ENCODE measurements around the gene AFTPH. TPM values are rescaled to one million over a fixed set of nuclear protein-coding genes. Genes with fewer than 3 reads are reported as not detected.

Gene AFTPH
- total RNA-seq, 1 donor from 2014 or later, result 13.0 TPM

- no peak for ATAC-seq
- no peak for DNase-seq
- intact Hi-C loops (cut with micrococcal nuclease), result no loop called here
Observed at GRCh38 chr2:64532030-64532429, 7.9 kb downstream of the AFTPH start.

DNA sequence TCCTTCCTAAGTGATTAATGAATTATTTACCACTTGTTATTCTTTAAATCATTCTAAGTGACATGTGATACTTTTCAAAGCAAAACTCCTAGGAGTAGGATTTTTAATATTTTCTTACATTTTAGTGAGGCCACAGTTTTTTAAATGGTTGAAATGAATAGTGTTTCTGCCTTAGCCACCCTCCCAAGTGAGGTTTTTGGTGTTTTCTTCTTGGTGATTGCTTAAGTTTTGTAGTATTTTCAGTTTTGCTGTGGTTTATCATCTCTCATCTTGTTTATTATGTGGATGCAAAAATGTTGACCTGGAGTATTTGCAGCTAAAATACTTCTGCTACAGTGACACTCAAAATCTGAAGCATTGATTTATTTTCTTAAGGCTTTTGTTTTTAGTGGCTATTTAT, 9.8 kb downstream of the AFTPH start:
- DNase-seq (no peak), ATAC-seq (no peak)
- intact Hi-C loops (cut with micrococcal nuclease), result no loop called here

- ATAC-seq, result no peak
- intact Hi-C loops (cut with micrococcal nuclease), result no loop called here
Observed at GRCh38 chr2:64534363-64534762, 10.2 kb downstream of the AFTPH start.

DNA sequence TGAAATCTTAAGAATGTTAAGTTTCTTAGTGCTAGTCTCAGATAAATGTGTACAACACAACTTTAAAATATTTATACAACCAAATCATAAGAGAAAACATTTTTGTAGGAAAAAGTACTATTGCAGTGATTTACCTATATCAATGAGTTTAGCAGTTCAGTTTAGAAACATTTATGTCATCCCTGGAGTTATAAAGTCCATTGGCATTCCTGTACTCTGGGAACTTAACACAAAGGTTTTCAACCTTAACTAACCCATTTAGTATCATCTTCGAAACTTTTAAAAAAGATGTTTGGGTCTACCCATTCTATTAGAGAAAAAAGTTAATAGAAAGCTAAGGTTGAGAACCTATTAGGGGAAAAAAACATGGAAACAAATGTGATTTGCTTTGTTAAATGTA, 10.9 kb downstream of the AFTPH start:
- ATAC-seq, result no peak

More at GRCh38 chr2:64534363-64534762, 10.2 kb downstream of the AFTPH start:
- DNase-seq, result no peak

GRCh38 chr2:64537991-64538390, 13.9 kb downstream of the AFTPH start:
- intact Hi-C loops (cut with micrococcal nuclease), result no loop called here
- ATAC-seq (no peak), DNase-seq (no peak)

More for the DNA sequence above, 10.9 kb downstream of the AFTPH start:
- intact Hi-C loops (cut with micrococcal nuclease), result no loop called here
- no peak for DNase-seq

- no peak for ATAC-seq
- intact Hi-C loops (cut with micrococcal nuclease), result no loop called here
- no peak for DNase-seq
Observed at GRCh38 chr2:64538764-64539433, 14.8 kb downstream of the AFTPH start.

GRCh38 chr2:64540615-64541014, 16.5 kb downstream of the AFTPH start:
- intact Hi-C loops (cut with micrococcal nuclease), result no loop called here
- ATAC-seq, result no peak
- no peak for DNase-seq

GRCh38 chr2:64541547-64541946, 17.4 kb downstream of the AFTPH start:
- ATAC-seq (no peak), DNase-seq (no peak)
- intact Hi-C loops (cut with micrococcal nuclease), result no loop called here

- intact Hi-C loops (cut with micrococcal nuclease), result no loop called here
- DNase-seq (no peak), ATAC-seq (no peak)
Observed at GRCh38 chr2:64542071-64543007, 18.2 kb downstream of the AFTPH start.

- ATAC-seq, result no peak
- DNase-seq, result no peak
- intact Hi-C loops (cut with micrococcal nuclease), result no loop called here
Observed at GRCh38 chr2:64543008-64543697, 19.0 kb downstream of the AFTPH start.

GRCh38 chr2:64548761-64549160, 24.6 kb downstream of the AFTPH start:
- intact Hi-C loops (cut with micrococcal nuclease), result no loop called here
- DNase-seq (no peak), ATAC-seq (no peak)

GRCh38 chr2:64550042-64550441, 25.9 kb downstream of the AFTPH start:
- no peak for DNase-seq
- ATAC-seq, result no peak
- intact Hi-C loops (cut with micrococcal nuclease), result no loop called here

DNA sequence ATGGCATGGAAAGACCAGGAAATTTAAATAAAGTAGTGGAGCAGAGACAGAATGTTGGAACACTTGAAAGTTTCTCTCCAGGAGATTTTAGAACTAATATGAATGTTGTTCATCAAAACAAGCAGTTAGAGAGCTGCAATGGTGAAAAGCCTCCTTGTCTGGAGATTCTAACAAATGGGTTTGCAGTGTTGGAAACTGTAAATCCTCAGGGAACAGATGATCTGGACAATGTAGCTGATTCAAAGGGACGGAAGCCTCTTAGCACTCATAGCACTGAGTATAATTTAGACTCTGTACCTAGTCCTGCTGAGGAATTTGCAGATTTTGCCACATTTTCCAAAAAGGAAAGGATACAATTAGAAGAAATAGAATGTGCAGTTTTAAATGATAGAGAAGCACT, 27.7 kb downstream of the AFTPH start:
- intact Hi-C loops (cut with micrococcal nuclease), result no loop called here
- no peak for ATAC-seq
- DNase-seq, result no peak

- ATAC-seq (no peak), DNase-seq (no peak)
- intact Hi-C loops (cut with micrococcal nuclease), result no loop called here
Observed at GRCh38 chr2:64554117-64554516, 30.0 kb downstream of the AFTPH start.

- no peak for DNase-seq
- ATAC-seq, result no peak
- intact Hi-C loops (cut with micrococcal nuclease), result no loop called here
Observed at GRCh38 chr2:64558445-64559081, 34.4 kb downstream of the AFTPH start.

- ATAC-seq (peak; percentile 24), DNase-seq (no peak)
- intact Hi-C loops (cut with micrococcal nuclease), result loop anchor here (2.0 kb wide), 1 partner anchor 231 kb away; no protein-coding TSS in a partner anchor
Observed at GRCh38 chr2:64562148-64562784, 38.1 kb downstream of the AFTPH start.

GRCh38 chr2:64563436-64563938, 39.4 kb downstream of the AFTPH start:
- ATAC-seq (no peak), DNase-seq (no peak)
- intact Hi-C loops (cut with micrococcal nuclease), result loop anchor here (2.0 kb wide), 1 partner anchor 233 kb away; no protein-coding TSS in a partner anchor

GRCh38 chr2:64565949-64566710, 42.0 kb downstream of the AFTPH start:
- intact Hi-C loops (cut with micrococcal nuclease), result no loop called here
- no peak for DNase-seq

More at GRCh38 chr2:64565949-64566710, 42.0 kb downstream of the AFTPH start:
- ATAC-seq, result no peak

Data from left ventricle myocardium superior (tissue), 1 donor.